Stimulated activated CD4-positive, alpha-beta T cell treated with anti-CD3 and anti-CD28 coated beads, TNF-alpha, amount 100 ng/mL, for 24 hours (primary cell): ENCODE data around the gene EFR3B.
"Not testable (repeated sequence)": the region's sequence is repeated elsewhere in the genome, so short reads cannot be mapped to it uniquely, and the experiment has no call there.

Experiments used
- DNase-seq, 3 experiments: peaks; one replicate each; pipeline ENCODE4 v3.0.0-alpha.2; 2020; ENCODE audit warnings: low read depth in 3 of 3

The EFR3B gene

GRCh38 chr2:25104736-25105135 is 62.9 kb downstream of the EFR3B start:
- DNase-seq = no peak

GRCh38 chr2:25105336-25106085 is 63.6 kb downstream of the EFR3B start:
- DNase-seq = no peak

- DNase-seq = no peak
Observed at GRCh38 chr2:25109822-25110221, 67.9 kb downstream of the EFR3B start.

DNA sequence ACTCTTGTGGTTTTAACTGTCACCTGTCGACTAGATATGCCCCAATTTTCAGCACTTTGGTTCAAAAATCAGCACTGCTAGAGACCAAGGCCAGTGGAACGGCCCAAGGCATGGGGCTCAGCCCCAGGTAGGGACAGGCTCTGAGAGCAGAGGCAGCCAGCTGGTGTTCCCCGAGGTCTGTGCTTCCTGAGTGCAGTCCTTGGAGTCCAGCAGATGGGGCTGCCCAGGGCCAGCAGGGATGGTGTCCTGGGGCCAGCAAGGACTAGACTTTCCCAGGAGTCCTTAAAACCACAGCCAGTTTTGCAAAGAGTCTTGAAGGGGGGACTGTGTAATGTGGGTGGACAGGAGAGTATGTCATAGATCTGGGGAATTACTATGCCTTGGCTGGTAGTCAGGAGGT is 70.2 kb downstream of the EFR3B start:
- no peak for DNase-seq

GRCh38 chr2:25115249-25115883 is 73.5 kb downstream of the EFR3B start:
- DNase-seq = no peak

DNA sequence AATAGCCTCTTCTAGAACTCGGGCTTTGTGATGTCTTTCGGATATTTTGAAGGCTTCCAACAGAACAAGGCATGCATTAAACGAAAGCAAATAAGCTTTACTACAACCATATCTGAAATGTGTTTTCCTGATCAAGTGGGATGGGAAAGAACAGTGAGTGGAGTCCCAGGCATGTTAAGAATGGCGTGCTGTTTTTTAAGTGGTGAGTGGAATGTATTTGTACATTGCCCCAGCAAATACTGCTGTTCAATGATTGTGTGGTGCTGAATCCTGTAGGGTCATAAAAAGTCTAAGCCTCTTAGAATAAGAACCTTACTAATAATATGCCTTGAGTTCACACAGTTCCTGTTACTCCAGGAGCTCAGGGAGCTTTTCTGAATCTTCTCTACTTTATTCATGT is 74.0 kb downstream of the EFR3B start:
- DNase-seq = no peak

- DNase-seq = no peak
Observed at GRCh38 chr2:25116956-25117355, 75.1 kb downstream of the EFR3B start.

DNA sequence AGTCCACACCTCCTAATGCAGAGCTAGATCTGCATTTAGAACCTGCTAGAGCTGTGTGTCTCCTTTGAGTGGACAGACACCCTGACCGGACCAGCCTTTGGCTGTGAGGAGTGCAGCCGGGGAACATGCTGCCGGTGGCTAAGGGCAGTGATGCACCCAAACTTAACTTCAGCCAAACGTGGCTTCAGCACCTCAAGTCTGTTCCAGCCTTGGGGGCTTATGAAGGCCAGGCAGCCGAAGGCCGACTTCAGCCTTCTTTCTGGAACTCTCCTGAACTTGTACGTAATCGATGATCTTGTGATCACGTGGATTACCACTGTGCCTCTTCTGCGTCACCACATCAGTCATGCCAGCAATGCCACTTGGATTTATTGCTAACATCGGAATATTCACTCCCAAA is 77.4 kb downstream of the EFR3B start:
- no peak for DNase-seq

DNA sequence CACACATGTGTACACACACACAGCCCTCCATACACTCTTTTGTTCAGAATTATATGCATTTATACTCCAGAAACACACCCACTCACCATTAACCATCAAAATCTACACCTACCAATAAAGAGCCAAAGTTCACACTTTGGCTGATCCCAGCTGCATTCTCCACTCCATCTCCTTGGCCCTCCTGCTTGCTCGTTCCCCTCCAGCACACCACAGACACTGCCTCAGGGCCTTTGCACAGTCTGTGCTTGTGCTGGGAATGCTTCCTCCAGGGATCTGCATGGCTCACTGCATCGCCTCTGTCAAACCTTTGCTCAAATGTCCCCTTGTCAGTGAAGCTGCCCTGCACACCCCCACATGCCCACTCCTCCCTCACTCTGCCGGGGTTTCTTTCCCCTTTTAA is 80.5 kb downstream of the EFR3B start:
- DNase-seq = no peak

GRCh38 chr2:25123682-25124081 is 81.8 kb downstream of the EFR3B start:
- no peak for DNase-seq

- DNase-seq = no peak
Observed at GRCh38 chr2:25125189-25125588, 83.3 kb downstream of the EFR3B start.

DNA sequence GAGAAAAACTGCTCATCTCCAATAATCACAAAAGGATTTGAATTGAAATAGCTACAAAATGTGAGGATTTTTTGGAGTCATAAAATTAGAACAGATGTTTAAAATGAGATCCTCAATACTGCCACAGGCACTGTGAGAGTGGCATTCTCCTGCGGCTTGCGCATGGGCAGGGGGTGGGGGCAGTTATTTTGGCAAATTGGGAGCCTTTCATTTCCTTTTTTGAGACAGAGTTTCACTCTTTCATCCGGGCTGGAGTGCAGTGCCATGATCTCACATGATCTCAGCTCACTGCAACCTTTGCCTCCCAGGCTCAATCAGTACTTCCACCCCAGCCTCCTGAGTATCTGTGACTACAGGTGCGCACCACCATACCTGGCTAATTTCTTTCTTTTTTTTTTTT is 84.1 kb downstream of the EFR3B start:
- DNase-seq = no peak

GRCh38 chr2:25127071-25127470 is 85.2 kb downstream of the EFR3B start:
- DNase-seq = not testable (repeated sequence)

DNA sequence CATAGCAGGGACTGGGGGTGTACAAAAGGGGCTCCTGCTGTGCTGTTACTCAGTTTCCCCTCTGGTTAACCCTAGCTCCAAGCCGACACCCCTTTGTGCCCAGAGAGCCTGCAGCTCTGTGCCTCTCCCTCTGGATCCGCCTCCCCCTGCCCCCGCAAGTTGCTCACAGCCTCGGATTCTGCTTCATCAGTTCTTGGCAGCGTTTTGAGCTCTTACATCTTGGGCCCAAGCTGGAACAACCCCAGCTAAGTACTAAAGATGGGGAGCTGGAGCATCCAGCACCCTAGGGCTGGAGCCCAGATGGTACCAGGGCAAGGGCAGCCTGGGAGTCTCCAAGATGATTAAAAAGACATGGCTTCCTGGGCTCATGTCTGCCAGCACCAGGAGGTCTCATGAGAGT is 85.8 kb downstream of the EFR3B start:
- DNase-seq = no peak

GRCh38 chr2:25129901-25130520 is 88.1 kb downstream of the EFR3B start:
- DNase-seq = no peak

GRCh38 chr2:25131253-25131566 is 89.3 kb downstream of the EFR3B start:
- DNase-seq = no peak

GRCh38 chr2:25131567-25132298 is 89.9 kb downstream of the EFR3B start:
- DNase-seq = peak in 1 of 3 experiments; percentile 21

- DNase-seq = no peak
Observed at GRCh38 chr2:25132299-25132635, 90.4 kb downstream of the EFR3B start.

GRCh38 chr2:25132693-25133092 is 90.8 kb downstream of the EFR3B start:
- no peak for DNase-seq

DNA sequence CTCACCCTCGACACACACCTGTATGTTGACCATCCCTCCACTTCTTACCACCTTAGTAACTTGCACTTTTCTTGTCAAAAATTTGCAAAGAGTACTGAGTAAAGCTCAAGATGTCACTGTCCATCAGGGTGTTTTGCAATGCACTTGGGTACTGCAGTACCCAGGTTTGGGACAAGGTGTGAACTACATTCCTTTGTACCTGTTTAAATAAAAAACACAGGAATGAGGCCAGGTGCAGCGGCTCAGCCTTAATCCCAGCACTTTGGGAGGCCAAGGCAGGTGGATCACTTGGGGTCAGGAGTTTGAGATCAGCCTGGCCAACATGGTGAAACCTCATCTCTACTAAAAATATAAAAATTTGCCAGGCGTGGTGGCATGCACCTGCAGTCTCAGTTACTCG is 98.7 kb downstream of the EFR3B start:
- not testable (repeated sequence) for DNase-seq

DNA sequence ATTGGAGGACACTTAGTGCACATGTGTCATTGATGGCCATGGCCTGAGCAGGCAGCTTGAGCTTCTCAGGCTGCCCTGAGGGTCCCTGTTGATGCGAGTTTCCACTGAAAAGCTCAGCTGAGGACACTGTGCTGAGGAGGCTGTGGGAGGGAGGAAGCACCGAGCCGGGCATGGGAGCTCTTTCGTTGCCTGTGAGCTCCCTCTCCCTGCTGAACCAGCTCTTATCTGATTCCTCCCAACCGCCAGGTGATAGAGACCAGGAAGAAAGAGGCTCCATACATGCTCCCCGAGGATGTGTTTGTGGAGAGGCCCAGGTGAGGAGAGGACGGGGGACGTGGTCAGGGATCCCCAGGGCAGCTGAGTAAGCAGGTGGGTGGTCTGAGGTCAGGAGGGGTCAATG is 99.2 kb downstream of the EFR3B start:
- no peak for DNase-seq

DNA sequence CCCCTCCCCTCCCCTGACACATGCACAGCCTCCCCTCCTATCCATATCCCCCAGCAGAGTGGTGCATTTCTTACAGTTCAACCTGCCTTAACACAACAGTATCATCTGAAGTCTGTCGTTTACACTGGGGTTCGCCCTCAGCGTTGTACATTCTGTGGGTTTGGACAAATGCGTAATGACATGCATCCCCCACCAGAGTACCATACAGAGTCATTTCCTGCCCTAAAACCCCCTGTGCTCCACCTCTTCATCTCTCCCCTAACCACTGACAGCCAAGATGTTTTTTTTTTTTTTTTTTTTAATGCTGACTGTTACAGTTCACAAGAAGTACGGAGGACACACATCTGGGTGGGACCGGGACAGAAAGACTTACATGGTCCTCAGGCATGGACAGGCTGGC is 103.9 kb downstream of the EFR3B start:
- DNase-seq = no peak

- DNase-seq = no peak
Observed at GRCh38 chr2:25146896-25147295, 105.0 kb downstream of the EFR3B start.
